HG03095 (cell line): ENCODE data around the gene DAP.
A peak's percentile ranks its signal among the peaks of the same experiment; 100 is the strongest.
"Not testable (repeated sequence)": the region's sequence is repeated elsewhere in the genome, so short reads cannot be mapped to it uniquely, and the experiment has no call there.

ENCODE experiments used
- ATAC-seq: cut with Tn5 transposase; IDR thresholded peaks from one replicate; pipeline ENCODE4 v1.9.1; 2021; ENCODE audit warnings: moderate library complexity; ENCODE audit not compliant: unreplicated experiment

The DAP gene, protein sequence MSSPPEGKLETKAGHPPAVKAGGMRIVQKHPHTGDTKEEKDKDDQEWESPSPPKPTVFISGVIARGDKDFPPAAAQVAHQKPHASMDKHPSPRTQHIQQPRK

GRCh38 chr5:10761185-10761932 lies at the start of gene DAP:
DAP (minus strand) TSS chr5:10761234; CDS start chr5:10761068, 166 bp downstream.
- ATAC-seq, result peak; percentile 65

- ATAC-seq, result no peak
Observed at GRCh38 chr5:10808347-10809226, 47.6 kb upstream of the DAP start.

DNA sequence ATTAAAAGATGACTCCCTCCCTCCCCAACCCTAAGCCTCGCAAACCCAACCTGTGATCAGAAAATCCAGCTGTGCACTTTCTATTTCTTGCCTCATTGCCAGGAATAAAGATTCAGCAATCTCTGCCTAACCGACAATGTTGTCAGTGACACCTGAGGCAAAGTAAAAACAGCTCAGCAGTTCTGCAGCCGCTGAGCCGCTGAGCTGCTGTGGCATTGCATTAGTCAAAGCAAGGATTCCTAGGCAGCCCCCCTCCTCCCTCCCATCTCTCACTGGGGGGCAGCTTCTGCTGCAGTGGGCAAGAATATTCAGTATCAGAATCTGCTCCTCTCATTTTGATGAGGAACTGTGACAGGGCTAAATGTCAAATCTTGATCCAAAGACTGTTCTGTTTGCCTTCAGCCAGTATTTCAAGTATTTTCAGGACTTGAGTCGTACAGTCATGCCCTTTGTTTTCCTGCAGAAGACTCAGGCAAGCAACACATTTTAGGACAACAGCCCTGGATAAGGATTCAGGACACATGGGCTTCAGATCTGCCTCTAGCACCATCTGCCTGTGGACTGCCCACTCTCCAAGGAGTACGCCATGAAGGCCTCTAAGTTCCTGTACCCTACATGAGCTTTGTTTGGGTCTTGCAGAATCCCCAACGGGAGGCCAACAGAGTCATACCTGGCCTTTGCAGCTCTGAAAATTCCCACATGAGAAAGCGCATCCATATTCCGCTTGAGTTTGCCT lies 41.1 kb upstream of the DAP start:
- no peak for ATAC-seq

- ATAC-seq, result no peak
Observed at GRCh38 chr5:10800852-10801251, 39.8 kb upstream of the DAP start.

DNA sequence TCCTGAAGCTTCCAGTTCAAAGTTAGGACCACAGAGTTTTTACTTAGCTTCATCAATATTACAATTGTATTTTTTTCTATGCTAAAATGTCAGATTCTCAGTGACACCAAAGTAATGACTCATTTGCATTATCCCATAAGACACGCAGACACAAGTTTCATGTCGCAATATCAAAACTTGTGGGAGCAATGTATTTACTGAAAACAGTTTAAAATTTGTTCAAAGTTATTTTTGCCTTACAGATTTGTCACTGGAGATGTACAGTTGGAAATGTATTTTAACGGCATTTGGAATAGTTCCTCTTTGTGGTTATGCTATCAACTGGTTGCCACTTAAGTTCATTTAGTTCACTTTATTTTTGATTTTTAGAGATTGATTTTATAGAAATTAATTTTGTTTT lies 36.2 kb upstream of the DAP start:
- no peak for ATAC-seq

DNA sequence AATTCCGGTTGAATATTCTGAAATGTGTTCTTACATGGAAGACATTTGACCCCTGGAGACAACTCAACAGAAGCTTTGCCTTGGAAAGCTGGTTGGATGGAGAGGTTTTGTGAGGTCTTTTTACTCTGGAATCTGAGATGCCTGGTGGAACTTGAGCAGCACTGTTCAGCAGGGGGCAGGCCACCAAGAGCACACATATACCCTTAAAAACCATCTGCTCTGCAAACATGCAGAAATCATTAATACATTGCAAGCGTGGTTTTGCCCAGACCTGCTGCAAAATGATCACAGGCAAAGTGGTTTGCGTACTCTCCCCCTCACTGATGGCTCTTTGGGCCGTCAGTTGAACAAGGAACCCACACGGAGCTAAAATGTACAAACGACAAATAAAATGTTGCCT lies 32.8 kb upstream of the DAP start:
- no peak for ATAC-seq

DNA sequence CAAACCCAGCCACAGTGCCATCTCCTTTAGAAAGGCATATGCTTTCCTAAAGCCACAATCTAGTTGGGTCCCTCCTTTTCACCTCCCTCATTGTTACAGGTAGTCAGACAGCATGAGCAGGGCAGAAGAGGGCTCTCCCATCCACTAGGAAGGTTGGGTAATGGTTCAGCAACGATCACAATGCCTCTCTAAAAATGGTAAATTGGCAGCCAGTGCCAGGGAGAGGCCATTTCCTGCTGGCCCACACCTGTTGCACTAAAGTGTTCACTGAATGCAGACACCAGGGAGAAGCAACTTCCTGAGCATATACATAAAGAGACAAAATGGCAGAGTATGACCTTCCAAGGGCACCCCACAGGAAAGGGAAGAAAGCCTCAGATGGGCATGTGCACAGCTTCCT lies 31.3 kb upstream of the DAP start:
- ATAC-seq, result no peak

GRCh38 chr5:10789726-10790125 lies 28.7 kb upstream of the DAP start:
- ATAC-seq, result no peak

- ATAC-seq, result no peak
Observed at GRCh38 chr5:10789021-10789420, 28.0 kb upstream of the DAP start.

DNA sequence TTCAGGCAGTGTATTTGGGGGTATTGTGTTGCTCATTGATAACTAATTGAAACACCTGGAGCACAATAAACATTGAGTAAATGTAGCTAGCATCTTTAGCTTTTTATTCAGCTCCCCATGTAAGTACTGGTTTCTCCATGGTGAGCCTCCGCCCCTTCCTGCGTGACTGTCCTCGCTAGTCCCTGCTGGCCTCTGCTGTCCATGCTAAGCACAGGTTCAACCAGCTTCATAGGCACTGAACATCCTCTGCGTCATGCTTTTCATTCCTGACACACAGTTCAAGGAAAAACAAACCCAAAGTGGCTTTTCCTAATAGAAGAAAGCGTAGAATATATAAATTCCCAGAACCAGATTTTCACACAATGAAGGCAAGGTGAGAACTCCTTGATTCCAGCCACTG lies 27.3 kb upstream of the DAP start:
- ATAC-seq, result no peak

GRCh38 chr5:10786835-10787234 lies 25.8 kb upstream of the DAP start:
- ATAC-seq, result no peak

GRCh38 chr5:10780208-10780607 lies 19.2 kb upstream of the DAP start:
- not testable (repeated sequence) for ATAC-seq

DNA sequence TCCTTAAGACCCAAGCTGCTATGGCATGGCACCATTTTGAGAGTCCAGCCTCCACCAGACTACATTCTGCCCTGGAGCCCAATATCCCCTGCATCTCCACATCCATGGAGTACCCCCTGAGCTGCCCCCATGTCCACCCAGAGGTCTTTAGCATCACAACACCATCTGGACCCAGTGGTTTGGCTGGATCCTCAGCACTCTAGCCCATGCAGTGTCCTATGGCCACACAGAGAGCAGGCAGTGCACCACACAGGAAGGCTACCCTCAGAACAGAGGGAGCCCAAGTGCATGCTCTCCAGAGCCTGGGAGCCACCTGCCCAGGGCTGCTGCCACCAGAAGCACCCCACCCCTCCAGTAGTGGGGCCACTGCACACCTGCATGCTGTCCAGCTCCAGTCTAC lies 18.6 kb upstream of the DAP start:
- no peak for ATAC-seq

DNA sequence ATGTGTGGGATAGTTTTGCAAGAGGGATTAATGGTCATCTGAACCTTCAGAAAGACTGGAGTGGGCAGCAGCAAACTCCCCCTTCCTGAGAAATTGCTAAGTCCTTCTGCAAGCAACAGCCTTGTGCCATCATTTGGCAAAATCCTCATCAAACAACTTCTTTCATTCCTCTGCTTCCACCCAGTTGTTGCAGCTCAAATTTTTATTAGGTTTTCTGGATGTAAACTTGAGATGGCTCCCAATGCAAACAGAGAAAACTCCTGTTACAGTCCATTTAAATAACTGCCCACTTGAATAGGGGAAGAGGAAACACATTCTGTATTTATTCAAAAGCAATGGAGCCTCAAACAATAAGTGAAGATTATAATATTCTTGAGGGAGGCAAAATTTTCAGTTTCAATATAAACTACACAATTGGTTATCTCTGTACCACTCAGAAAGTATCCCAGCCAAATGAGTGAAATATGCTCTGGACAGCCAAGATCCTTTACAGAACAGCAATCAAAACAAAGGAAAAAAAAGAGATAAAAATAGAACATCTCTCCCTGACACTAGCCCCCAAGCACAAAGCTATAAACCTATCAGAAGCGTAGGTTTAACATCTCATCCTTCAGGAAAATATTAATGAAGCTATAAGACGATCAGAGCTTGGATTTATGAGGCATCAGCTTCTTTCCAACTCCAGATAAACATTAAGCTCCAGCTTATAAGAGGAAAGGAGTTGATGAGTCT lies 17.3 kb upstream of the DAP start:
- no peak for ATAC-seq

DNA sequence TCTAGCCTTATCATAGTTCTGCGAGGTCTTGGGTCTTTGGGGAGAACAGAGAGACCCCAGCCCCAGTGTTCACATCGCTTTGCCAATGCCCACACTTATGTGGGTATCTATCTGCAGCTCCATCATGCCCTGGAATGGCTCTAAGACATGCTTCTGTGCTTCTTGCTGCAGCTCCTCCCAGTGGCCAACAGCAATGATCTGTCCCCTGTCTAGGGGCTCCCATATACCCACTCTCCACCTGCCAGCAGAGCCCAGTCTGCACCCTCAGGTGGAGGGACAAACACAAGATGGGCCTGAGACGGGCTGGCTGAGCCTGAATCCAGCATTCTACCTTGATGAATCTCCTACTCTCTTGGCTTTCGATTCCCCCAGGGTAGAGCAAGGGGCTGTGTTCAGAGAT lies 14.6 kb upstream of the DAP start:
- no peak for ATAC-seq

GRCh38 chr5:10772901-10773585 lies 12.0 kb upstream of the DAP start:
- no peak for ATAC-seq

DNA sequence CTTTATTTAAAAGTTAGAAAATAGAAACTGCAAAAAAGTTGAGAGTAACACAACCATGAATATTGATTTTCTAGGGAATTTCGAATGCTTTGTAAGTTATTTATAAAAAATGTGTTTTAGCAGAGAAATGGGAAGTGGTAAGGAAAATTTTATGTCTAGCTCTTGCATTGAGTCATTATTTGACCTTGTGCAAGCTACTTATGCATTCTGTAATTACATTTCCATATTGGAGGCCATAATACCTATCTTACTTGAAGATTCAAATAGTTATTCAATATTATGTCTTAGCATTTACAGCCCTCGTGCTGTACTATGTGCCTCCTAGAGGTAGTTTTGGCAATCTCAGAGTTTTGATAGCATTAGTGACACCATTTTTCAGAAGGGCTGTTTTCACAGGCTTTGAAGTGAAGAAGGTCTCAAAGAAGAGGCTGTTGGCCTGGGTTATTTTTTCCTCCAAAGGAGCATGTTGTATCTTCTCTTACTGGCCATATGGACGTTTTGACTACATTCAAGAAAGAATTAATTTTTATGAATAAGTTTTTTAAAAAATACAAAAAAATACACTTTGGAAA lies 7.4 kb upstream of the DAP start:
- ATAC-seq, result no peak

GRCh38 chr5:10762776-10763500 lies 1.9 kb upstream of the DAP start:
- no peak for ATAC-seq
